HepG2 (cell line): Measurements from ENCODE around the gene ZNF17. TPM values are rescaled to one million over a fixed set of nuclear protein-coding genes. Genes with fewer than 3 reads are reported as not detected.

Experiments used
- ATF1 ChIP-seq: IDR thresholded peaks from 2 replicates; pipeline ENCODE4 v1.6.1; 2016; ENCODE audit warnings: mild to moderate bottlenecking, control low read depth
- CCDC6 ChIP-seq: sonication (generic); formaldehyde crosslinking; IDR thresholded peaks from 2 replicates; pipeline ENCODE4 v1.8.1; 2022; ENCODE audit warnings: mild to moderate bottlenecking, missing genetic modification reagents, moderate library complexity
- HIVEP1 ChIP-seq: sonication (generic); formaldehyde crosslinking; IDR thresholded peaks from 2 replicates; pipeline ENCODE4 v1.4.0; 2020; ENCODE audit warnings: mild to moderate bottlenecking, missing genetic modification reagents
- HMGXB3 ChIP-seq: sonication (generic); formaldehyde crosslinking; IDR thresholded peaks from 2 replicates; pipeline ENCODE4 v1.4.0; 2020; ENCODE audit warnings: missing genetic modification reagents, borderline replicate concordance
- KLF16 ChIP-seq, 2 experiments: sonication (generic) in 1 of 2; formaldehyde crosslinking in 1 of 2; IDR thresholded peaks; 2 replicates each; pipeline versions ENCODE4 v1.6.1 to v1.8.0; 2016 to 2023; ENCODE audit warnings: missing genetic modification reagents in 2 of 2, missing compliant biosample characterization in 1 of 2
- LBX2 ChIP-seq: sonication (generic); formaldehyde crosslinking; IDR thresholded peaks from 2 replicates; pipeline ENCODE4 v1.5.0; 2020; ENCODE audit warnings: missing genetic modification reagents, mild to moderate bottlenecking, borderline replicate concordance
- MATR3 ChIP-seq: sonication (generic); formaldehyde crosslinking; IDR thresholded peaks from 2 replicates; pipeline ENCODE4 v1.4.0; 2020; ENCODE audit warnings: missing genetic modification reagents
- MLLT10 ChIP-seq: sonication (generic); formaldehyde crosslinking; IDR thresholded peaks from 2 replicates; pipeline ENCODE4 v1.4.0; 2020; ENCODE audit warnings: missing genetic modification reagents
- MXD4 ChIP-seq: IDR thresholded peaks from 2 replicates; pipeline ENCODE4 v1.6.1; 2016; ENCODE audit warnings: mild to moderate bottlenecking, missing biosample characterization, missing genetic modification reagents
- NCOR1 ChIP-seq: fragments of 200-600 bp; sonication (generic); IDR thresholded peaks from 2 replicates; pipeline ENCODE4 v1.7.0; 2017; ENCODE audit warnings: antibody characterized with exemption, low read length, borderline replicate concordance
- NR2C2 ChIP-seq: sonication (generic); formaldehyde crosslinking; IDR thresholded peaks from 2 replicates; pipeline ENCODE4 v1.4.0; 2020; ENCODE audit warnings: missing genetic modification reagents, mild to moderate bottlenecking, moderate library complexity, borderline replicate concordance
- REL ChIP-seq: sonication (generic); formaldehyde crosslinking; conservative IDR thresholded peaks from 2 replicates; pipeline ENCODE4 v1.8.0; 2022; ENCODE audit warnings: mild to moderate bottlenecking, missing genetic modification reagents, moderate library complexity
- REXO4 ChIP-seq: sonication (generic); formaldehyde crosslinking; IDR thresholded peaks from 2 replicates; pipeline ENCODE4 v1.8.0; 2022; ENCODE audit warnings: missing genetic modification reagents, mild to moderate bottlenecking, borderline replicate concordance
- SRF ChIP-seq: IDR thresholded peaks from 2 replicates; pipeline ENCODE4 v1.6.1; 2011; ENCODE audit warnings: mild to moderate bottlenecking, low read depth, low read length, moderate library complexity
- TCF7 ChIP-seq: sonication (generic); IDR thresholded peaks from 2 replicates; pipeline ENCODE4 v1.6.1; 2016; ENCODE audit warnings: antibody characterized with exemption, low read depth
- ZBTB33 ChIP-seq: sonication (generic); formaldehyde crosslinking; IDR thresholded peaks from 2 replicates; pipeline ENCODE4 v1.4.0; 2020; ENCODE audit warnings: missing genetic modification reagents
- ZKSCAN1 ChIP-seq: fragments of 150-350 bp; IDR thresholded peaks from 2 replicates; pipeline ENCODE4 v1.6.1; 2014; ENCODE audit warnings: low read length
- ZNF333 ChIP-seq: sonication (generic); formaldehyde crosslinking; IDR thresholded peaks from 2 replicates; pipeline ENCODE4 v1.4.0; 2020; ENCODE audit warnings: mild to moderate bottlenecking, missing genetic modification reagents, borderline replicate concordance
- ZNF761 ChIP-seq: sonication (generic); formaldehyde crosslinking; conservative IDR thresholded peaks from 2 replicates; pipeline ENCODE4 v1.4.0; 2020; ENCODE audit warnings: mild to moderate bottlenecking, missing genetic modification reagents
- ZNF782 ChIP-seq: sonication (generic); formaldehyde crosslinking; IDR thresholded peaks from 2 replicates; pipeline ENCODE4 v1.4.0; 2020; ENCODE audit warnings: missing genetic modification reagents, mild to moderate bottlenecking, borderline replicate concordance
- ZSCAN21 ChIP-seq: sonication (generic); formaldehyde crosslinking; IDR thresholded peaks from 2 replicates; pipeline ENCODE4 v1.8.0; 2022; ENCODE audit warnings: mild to moderate bottlenecking, missing genetic modification reagents, moderate library complexity, borderline replicate concordance
- polyA plus RNA-seq, 8 experiments: library from polyadenylated mRNA; depleted of rRNA in 3 of 8; stranded (reverse) in 7 of 8; unstranded in 1 of 8; fragments of >200 nt; fragmentation: Illumina TruSeq in 4 of 8; extraction: Trizol in 4 of 8; gene quantifications; 2 replicates each; pipeline versions ENCODE4 v1.2.1 to v1.2.3, GENCODE V29; 2011 to 2016; ENCODE audit warnings: low read depth in 4 of 8, missing spikeins in 1 of 8, mixed read lengths in 1 of 8; ENCODE audit not compliant: insufficient read depth in 1 of 8
- total RNA-seq, 5 experiments: library from RNA; depleted of rRNA; stranded (reverse); fragments of >200 nt; fragmentation: Illumina TruSeq; extraction: Trizol; gene quantifications; 2 replicates each; pipeline ENCODE4 v1.2.3, GENCODE V29; 2016; ENCODE audit warnings: low read depth in 1 of 5
- TF ChIP-seq, protein P1 (sequence below): sonication (generic); formaldehyde crosslinking; IDR thresholded peaks from 2 replicates; pipeline ENCODE4 v1.5.1; 2020; ENCODE audit warnings: mild to moderate bottlenecking, missing genetic modification reagents, moderate library complexity

The ZNF17 gene
- total and polyA plus RNA-seq, 2 of the 13 experiments (the other 11 are each of a cell fraction or from before 2014, with no cell fraction given) = 3.7 to 10.1 TPM

- TF ChIP-seq HMGXB3 (CRISPR knock-in tag) (peak; percentile 72; the same call in 1 of the 2 replicates), ZBTB33 (CRISPR knock-in tag) (no peak), REL (no peak), HIVEP1 (CRISPR knock-in tag) (no peak), LBX2 (CRISPR knock-in tag) (no peak), ZKSCAN1 (no peak), ATF1 (CRISPR knock-in tag) (peak; percentile 90), ZNF761 (no peak), MATR3 (CRISPR knock-in tag) (no peak), SRF (no peak), TCF7 (no peak), KLF16 (CRISPR knock-in tag; IDR thresholded peaks at IDR 0.05) (peak in 1 of 2 experiments; percentile 69; a peak in 1 of 4 replicates), MXD4 (CRISPR knock-in tag) (no peak; the same call in none of the 2 replicates), REXO4 (CRISPR knock-in tag) (no peak), NR2C2 (CRISPR knock-in tag) (peak; percentile 92), ZSCAN21 (no peak), NCOR1 (no peak), CCDC6 (CRISPR knock-in tag) (no peak; the same call in 1 of the 2 replicates), ZNF782 (CRISPR knock-in tag) (no peak), MLLT10 (CRISPR knock-in tag) (no peak), ZNF333 (no peak)
- TF ChIP-seq, protein P1, sequence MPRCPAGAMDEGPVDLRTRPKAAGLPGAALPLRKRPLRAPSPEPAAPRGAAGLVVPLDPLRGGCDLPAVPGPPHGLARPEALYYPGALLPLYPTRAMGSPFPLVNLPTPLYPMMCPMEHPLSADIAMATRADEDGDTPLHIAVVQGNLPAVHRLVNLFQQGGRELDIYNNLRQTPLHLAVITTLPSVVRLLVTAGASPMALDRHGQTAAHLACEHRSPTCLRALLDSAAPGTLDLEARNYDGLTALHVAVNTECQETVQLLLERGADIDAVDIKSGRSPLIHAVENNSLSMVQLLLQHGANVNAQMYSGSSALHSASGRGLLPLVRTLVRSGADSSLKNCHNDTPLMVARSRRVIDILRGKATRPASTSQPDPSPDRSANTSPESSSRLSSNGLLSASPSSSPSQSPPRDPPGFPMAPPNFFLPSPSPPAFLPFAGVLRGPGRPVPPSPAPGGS = no peak
These were observed at the start of gene ZNF17 (continued) for GRCh38 chr19:57410877-57411671.
